T-cell (primary cell): Measurements from ENCODE around the gene ADAMTS15. TPM values are rescaled to one million over a fixed set of nuclear protein-coding genes. Genes with fewer than 3 reads are reported as not detected.

Experiments
- ATAC-seq, 4 experiments: fragments of 200-7000 bp in 3 of 4; fragments of 150-1000 bp in 1 of 4; cut with Tn5 transposase; replicated peaks in 1 of 4; 1 replicate in 3 of 4; 2 replicates in 1 of 4; pipeline ENCODE4 v1.10.0; 2021; ENCODE audit warnings: moderate library complexity in 3 of 4, mild to moderate bottlenecking in 2 of 4, moderate number of reproducible peaks in 1 of 4
- CTCF ChIA-PET, 2 donors: fragments of 300-600 bp; sonication (Branson Sonifier 250); formaldehyde crosslinking; loops; one replicate each; lab custom pipeline; 2022; ENCODE audit warnings: antibody characterized with exemption in 2 of 2; lab: Charles Lee
- POLR2A ChIA-PET, 2 donors: fragments of 300-600 bp; sonication (Branson Sonifier 250); formaldehyde crosslinking; loops; one replicate each; lab custom pipeline; 2022; ENCODE audit warnings: antibody characterized with exemption in 2 of 2; lab: Charles Lee
- DNase-seq, 35 experiments: peaks; one replicate each; pipeline versions ENCODE4 v3.0.0 to v3.0.0-alpha.2; 2013 to 2023
- H3K27ac ChIP-seq: one replicate; pipeline ENCODE4 v1.5.1; 2013; ENCODE audit warnings: low read length
- H3K27me3 ChIP-seq, 2 experiments: replicated peaks in 1 of 2; 1 replicate in 1 of 2; 2 replicates in 1 of 2; pipeline versions ENCODE4 v1.6.1 to v1.7.0; 2013; ENCODE audit warnings: low read length in 1 of 2, mixed read lengths in 1 of 2; ENCODE audit not compliant: control insufficient read depth in 2 of 2, insufficient read depth in 2 of 2; ENCODE audit errors: extremely low read depth in 1 of 2
- H3K36me3 ChIP-seq, 2 donors: 1 replicate in 1 of 2; 2 replicates in 1 of 2; pipeline versions ENCODE4 v1.6.1 to v1.7.0; 2013; ENCODE audit warnings: low read length in 1 of 2; ENCODE audit not compliant: control insufficient read depth in 2 of 2, insufficient read depth in 1 of 2; ENCODE audit errors: extremely low read depth in 1 of 2
- H3K4me1 ChIP-seq, 2 experiments: 1 replicate in 1 of 2; 2 replicates in 1 of 2; pipeline versions ENCODE4 v1.6.1 to v1.7.0; 2013; ENCODE audit warnings: low read length in 2 of 2, mixed read lengths in 1 of 2; ENCODE audit not compliant: insufficient read depth in 2 of 2, control insufficient read depth in 1 of 2; ENCODE audit errors: extremely low read depth in 1 of 2
- H3K4me3 ChIP-seq, 2 donors: 1 replicate in 1 of 2; 2 replicates in 1 of 2; pipeline versions ENCODE4 v1.5.1 to v1.7.0; 2013; ENCODE audit warnings: mild to moderate bottlenecking in 2 of 2, low read length in 1 of 2, moderate library complexity in 1 of 2; ENCODE audit not compliant: control insufficient read depth in 1 of 2; ENCODE audit errors: extremely low read depth in 1 of 2
- H3K9me3 ChIP-seq: 2 replicates; pipeline ENCODE4 v1.7.0; 2013
- H3K27ac Mint-ChIP-seq, 2 donors: one replicate each; pipeline ENCODE4 v1.8.0; 2020 to 2021; ENCODE audit warnings: mild to moderate bottlenecking in 2 of 2, mixed read lengths in 2 of 2
- H3K27me3 Mint-ChIP-seq, 2 donors: one replicate each; pipeline ENCODE4 v1.8.0; 2021 to 2022; ENCODE audit warnings: mixed read lengths in 2 of 2
- H3K36me3 Mint-ChIP-seq: one replicate; pipeline ENCODE4 v1.8.0; 2021; ENCODE audit warnings: mixed read lengths
- H3K4me1 Mint-ChIP-seq, 3 donors: one replicate each; pipeline ENCODE4 v1.8.0; 2020 to 2022; ENCODE audit warnings: mixed read lengths in 3 of 3, mild to moderate bottlenecking in 1 of 3
- H3K4me3 Mint-ChIP-seq, 3 donors: one replicate each; pipeline ENCODE4 v1.8.0; 2020 to 2022; ENCODE audit warnings: mild to moderate bottlenecking in 3 of 3, mixed read lengths in 3 of 3, moderate library complexity in 3 of 3
- H3K9me3 Mint-ChIP-seq, 3 donors: one replicate each; pipeline ENCODE4 v1.8.0; 2020 to 2022; ENCODE audit warnings: mixed read lengths in 3 of 3
- WGBS: methylation state at CpG from one replicate; pipeline ENCODE4 v1.1.5; 2013; ENCODE audit warnings: missing lambda C conversion rate; ENCODE audit not compliant: insufficient coverage; 5-methylcytosine and 5-hydroxymethylcytosine counted together
- total RNA-seq, 35 experiments: library from RNA in 6 of 35; stranded (reverse) in 6 of 35; fragments of 120-200 nt in 1 of 35; gene quantifications; one replicate each; pipeline versions ENCODE4 v1.2.1 to v1.2.4 and lab custom pipeline; 2013 to 2026

ADAMTS15 gene
- total RNA-seq, 5 donors from 2014 or later (not counting 1 experiment from before 2014, with no cell fraction given): 0.03 to 0.07 (median 0.06) TPM; not detected in 2

DNA sequence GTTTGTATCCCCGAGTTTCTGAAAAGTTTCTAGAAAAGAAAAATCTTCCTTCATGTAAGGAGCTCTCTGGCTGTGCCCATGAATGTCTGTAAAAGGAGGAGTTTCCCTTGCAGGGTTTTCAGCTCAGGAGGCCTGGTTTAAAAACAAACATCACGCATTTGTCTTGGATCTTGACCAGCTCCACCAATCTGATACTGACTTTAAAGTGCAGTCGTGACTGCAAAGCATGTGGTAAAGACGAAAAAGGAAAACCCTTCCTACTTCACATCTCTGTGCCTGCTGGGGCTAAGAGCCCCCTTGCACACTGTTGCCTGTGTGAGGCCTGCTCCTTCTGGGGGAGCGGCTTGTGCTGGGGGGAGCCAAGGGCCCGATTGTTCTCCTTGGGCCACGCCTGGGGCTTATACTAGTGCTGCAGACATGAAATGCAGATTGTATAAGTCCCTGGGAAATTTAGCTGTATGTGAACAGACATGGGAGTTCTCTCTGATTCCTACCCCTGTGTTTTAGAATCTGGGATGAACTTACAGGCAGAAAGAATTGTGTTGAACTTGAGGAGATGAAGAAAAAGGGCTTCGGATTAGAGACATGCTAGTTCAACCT lies 62.1 kb downstream of the ADAMTS15 start:
- WGBS: 81% methylated on average over 4 of the region's 8 CpGs
- H3K9me3 ChIP-seq: no peaks in the 10 kb centered on the region
- DNase-seq (no peak), ATAC-seq (no peak)
- Mint-ChIP-seq H3K9me3 (peaks cover 11 to 20% (median 19%) of the 10 kb centered on the region in 3 donors), H3K36me3 (peaks cover 3% of the 10 kb centered on the region), H3K4me3 (no peak overlapping the region), H3K27ac (no peak overlapping the region), H3K27me3 (peaks cover 8 to 19% of the 10 kb centered on the region in 2 donors), H3K4me1 (no peaks in the 10 kb centered on the region)
- H3K27ac ChIP-seq: no peak overlapping the region
- H3K36me3 ChIP-seq: no peaks in the 10 kb centered on the region
- H3K27me3 ChIP-seq: no peaks in the 10 kb centered on the region
- POLR2A ChIA-PET: interaction anchor here in 1 of 2 donors (0.5 kb wide), 1 partner anchor 33 kb away, joined by 3 read pairs; no protein-coding TSS in a partner anchor
- CTCF ChIA-PET: no interaction called here
- no peaks in the 10 kb centered on the region for H3K4me1 ChIP-seq
- no peak overlapping the region for H3K4me3 ChIP-seq

DNA sequence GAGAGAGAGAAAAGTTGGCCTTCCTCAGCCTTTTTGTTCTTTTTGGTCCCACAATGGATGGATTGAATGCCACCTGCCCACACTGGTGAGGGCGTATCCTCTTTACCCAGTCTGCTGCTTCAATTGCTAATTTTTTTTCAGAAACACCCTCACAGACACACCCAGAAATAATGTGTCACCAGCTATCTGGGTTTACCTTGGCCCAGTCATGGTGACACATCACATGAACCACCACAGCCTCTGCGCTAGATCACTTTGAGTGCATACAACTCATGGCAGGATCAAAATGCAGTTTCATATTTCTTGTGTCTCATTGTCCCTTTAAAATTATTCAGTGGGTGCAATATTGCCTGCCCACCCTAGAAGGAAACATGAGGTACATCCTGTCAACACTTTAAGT lies 63.3 kb downstream of the ADAMTS15 start:
- ChIA-PET POLR2A (no interaction called here), CTCF (no interaction called here)
- no peak overlapping the region for H3K4me3 Mint-ChIP-seq
- no peak for ATAC-seq
- no peaks in the 10 kb centered on the region for H3K4me1 ChIP-seq
- no peak overlapping the region for H3K4me3 ChIP-seq
- H3K27me3 Mint-ChIP-seq: peaks cover 3 to 11% of the 10 kb centered on the region in 2 donors
- peaks cover 3% of the 10 kb centered on the region for H3K36me3 Mint-ChIP-seq
- H3K9me3 ChIP-seq: no peaks in the 10 kb centered on the region
- no peaks in the 10 kb centered on the region for H3K36me3 ChIP-seq
- no peaks in the 10 kb centered on the region for H3K4me1 Mint-ChIP-seq
- no peak for DNase-seq
- H3K27ac ChIP-seq: no peak overlapping the region
- no peak overlapping the region for H3K27ac Mint-ChIP-seq
- peaks cover 8 to 9% (median 9%) of the 10 kb centered on the region in 3 donors for H3K9me3 Mint-ChIP-seq
- peaks cover 0 to 4% of the 10 kb centered on the region in 2 experiments for H3K27me3 ChIP-seq
- WGBS: 100% methylated on average over 2 of the region's 2 CpGs

DNA sequence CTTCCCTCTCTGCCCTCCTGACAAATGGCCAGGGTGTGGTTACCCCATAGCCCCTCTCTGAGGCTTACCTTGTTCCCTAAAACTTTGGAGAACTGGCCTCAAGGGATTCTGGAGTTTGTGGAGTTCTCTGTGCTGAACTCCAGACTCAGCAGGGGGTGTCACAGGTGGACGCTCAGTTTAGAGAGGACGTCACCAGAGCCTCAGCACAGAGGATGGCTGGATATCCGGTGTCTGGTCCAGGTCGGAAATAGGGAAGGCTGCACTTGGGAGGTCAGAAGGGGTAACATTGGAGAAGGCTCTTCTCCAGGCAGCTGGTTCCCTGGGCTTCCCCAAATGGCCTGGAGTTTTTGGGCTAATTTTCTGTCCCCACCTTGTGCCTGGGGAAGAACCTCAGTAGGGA lies 64.2 kb downstream of the ADAMTS15 start:
- Histone ChIP-seq H3K27me3 (peaks cover 0 to 4% of the 10 kb centered on the region in 2 experiments), H3K27ac (no peak overlapping the region), H3K9me3 (no peaks in the 10 kb centered on the region), H3K4me3 (no peak overlapping the region), H3K36me3 (no peaks in the 10 kb centered on the region), H3K4me1 (no peaks in the 10 kb centered on the region)
- ATAC-seq (no peak), DNase-seq (no peak)
- Mint-ChIP-seq H3K36me3 (peaks cover 3% of the 10 kb centered on the region), H3K4me3 (no peak overlapping the region), H3K4me1 (no peaks in the 10 kb centered on the region), H3K27me3 (peaks cover 2 to 10% of the 10 kb centered on the region in 2 donors), H3K9me3 (peaks cover 7% of the 10 kb centered on the region in 3 donors), H3K27ac (no peak overlapping the region)
- 82% methylated on average over 4 of the region's 4 CpGs for WGBS
- POLR2A ChIA-PET: no interaction called here
- CTCF ChIA-PET: no interaction called here

DNA sequence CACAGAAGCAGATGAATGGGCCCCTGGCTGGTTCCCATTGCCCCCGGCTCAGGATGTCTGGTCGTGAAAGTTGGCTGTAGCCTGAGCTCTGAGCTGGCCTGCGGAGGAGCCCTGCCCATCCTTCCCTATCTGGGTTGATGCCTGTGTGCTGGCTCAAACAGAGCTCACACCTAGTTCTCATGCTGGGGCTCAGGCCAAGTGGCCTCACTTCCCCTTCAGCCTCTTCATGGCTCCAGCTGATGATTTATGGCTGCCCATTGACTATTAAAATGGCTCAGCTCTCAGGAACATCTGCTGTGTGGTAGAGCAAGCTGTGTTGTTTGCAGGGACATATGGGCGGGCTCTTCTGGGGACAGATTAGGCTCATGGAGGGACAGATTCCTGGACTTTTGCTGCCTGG lies 64.7 kb downstream of the ADAMTS15 start:
- Mint-ChIP-seq H3K27ac (no peak overlapping the region), H3K4me3 (no peak overlapping the region), H3K4me1 (no peaks in the 10 kb centered on the region), H3K36me3 (peaks cover under 1% of the 10 kb centered on the region), H3K9me3 (peaks cover 2 to 3% (median 2%) of the 10 kb centered on the region in 3 donors), H3K27me3 (peaks cover 2 to 10% of the 10 kb centered on the region in 2 donors)
- ChIA-PET POLR2A (no interaction called here), CTCF (no interaction called here)
- no peaks in the 10 kb centered on the region for H3K4me1 ChIP-seq
- peaks cover 0 to 4% of the 10 kb centered on the region in 2 experiments for H3K27me3 ChIP-seq
- 43% methylated on average over 3 of the region's 4 CpGs for WGBS
- no peak overlapping the region for H3K27ac ChIP-seq
- H3K36me3 ChIP-seq: no peaks in the 10 kb centered on the region
- H3K4me3 ChIP-seq: no peak overlapping the region
- H3K9me3 ChIP-seq: no peaks in the 10 kb centered on the region
- DNase-seq: no peak
- ATAC-seq: no peak

DNA sequence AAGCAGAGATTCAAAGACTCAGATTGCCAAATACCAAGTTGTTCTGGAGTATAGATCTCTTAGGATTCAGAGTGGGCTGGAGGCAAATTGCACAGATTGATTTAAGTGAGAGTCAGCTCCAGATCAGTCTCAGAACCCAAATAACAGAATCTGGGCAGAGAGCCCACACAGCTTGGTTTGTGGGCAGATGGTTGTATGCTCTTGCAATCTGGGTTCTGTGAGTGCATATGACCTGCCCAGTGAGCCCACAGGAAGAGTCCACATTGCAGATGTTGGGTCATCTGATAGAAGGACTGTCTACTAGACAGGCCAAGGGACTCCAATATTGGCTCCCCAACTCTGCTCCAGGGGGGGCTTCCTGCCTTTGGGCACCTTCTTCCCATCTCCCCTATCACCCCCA lies 65.9 kb downstream of the ADAMTS15 start:
- Mint-ChIP-seq H3K4me3 (no peak overlapping the region), H3K27me3 (peaks cover 2 to 10% of the 10 kb centered on the region in 2 donors), H3K27ac (no peak overlapping the region), H3K4me1 (no peaks in the 10 kb centered on the region), H3K9me3 (no peaks in the 10 kb centered on the region), H3K36me3 (no peaks in the 10 kb centered on the region)
- no peak overlapping the region for H3K27ac ChIP-seq
- CTCF ChIA-PET: no interaction called here
- H3K4me3 ChIP-seq: no peak overlapping the region
- ATAC-seq (no peak), DNase-seq (no peak)
- H3K4me1 ChIP-seq: no peaks in the 10 kb centered on the region
- H3K27me3 ChIP-seq: peaks cover 0 to 4% of the 10 kb centered on the region in 2 experiments
- POLR2A ChIA-PET: no interaction called here
- no peaks in the 10 kb centered on the region for H3K9me3 ChIP-seq
- no peaks in the 10 kb centered on the region for H3K36me3 ChIP-seq

DNA sequence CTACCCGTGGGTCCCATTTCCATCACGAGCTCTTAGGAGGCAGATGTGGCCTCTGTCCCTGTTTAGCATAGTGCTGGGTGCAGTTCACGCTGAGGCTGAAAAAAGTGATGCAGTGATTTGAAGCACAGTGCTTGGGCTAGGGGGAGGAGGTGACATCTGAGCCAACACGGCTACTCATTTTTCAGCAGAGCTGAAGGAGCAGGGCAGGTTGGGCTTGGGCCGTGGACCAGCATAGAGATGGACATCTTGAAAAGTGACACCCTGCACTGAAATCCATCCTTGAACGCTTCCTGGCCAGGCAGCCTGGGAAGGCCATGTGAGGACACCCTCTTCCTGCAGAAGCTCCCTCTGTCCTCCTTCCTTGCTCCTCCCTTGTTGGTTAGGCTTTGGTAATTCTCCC lies 66.4 kb downstream of the ADAMTS15 start:
- Mint-ChIP-seq H3K4me1 (no peaks in the 10 kb centered on the region), H3K27me3 (peaks cover 4 to 13% of the 10 kb centered on the region in 2 donors), H3K4me3 (no peak overlapping the region), H3K9me3 (no peaks in the 10 kb centered on the region), H3K27ac (no peak overlapping the region), H3K36me3 (no peaks in the 10 kb centered on the region)
- no peaks in the 10 kb centered on the region for H3K4me1 ChIP-seq
- H3K36me3 ChIP-seq: no peaks in the 10 kb centered on the region
- H3K27ac ChIP-seq: no peak overlapping the region
- no peaks in the 10 kb centered on the region for H3K9me3 ChIP-seq
- H3K27me3 ChIP-seq: peaks cover 0 to 4% of the 10 kb centered on the region in 2 experiments
- WGBS: 69% methylated on average over 6 of the region's 6 CpGs
- no peak for ATAC-seq
- POLR2A ChIA-PET: no interaction called here
- DNase-seq: no peak
- CTCF ChIA-PET: no interaction called here
- no peak overlapping the region for H3K4me3 ChIP-seq
